ENCODE results near the gene CLTB.
"Not testable (repeated sequence)": the region's sequence is repeated elsewhere in the genome, so short reads cannot be mapped to it uniquely, and the experiment has no call there.

Gene CLTB

GRCh38 chr5:176446884-176447590 lies 30.7 kb upstream of the CLTB start:
- Histone ChIP-seq H3K9ac (ENCODE audit: low read depth in 1 of 2, low read length in 2 of 2) (peak overlapping the region; percentile 98 to 99), H3K4me3 (ENCODE audit: low read depth in 1 of 2, low read length in 2 of 2) (peak overlapping the region; percentile 98 to 100), H3K27ac (ENCODE audit: low read depth, low read length) (peak overlapping the region; percentile 92), H3K36me3 (ENCODE audit: control insufficient read depth in 1 of 2, insufficient read depth in 2 of 2, low read length in 2 of 2) (no peaks in the 10 kb centered on the region), H3K4me1 (ENCODE audit: control insufficient read depth in 1 of 2, insufficient read depth in 2 of 2, low read length in 2 of 2) (peaks cover 20 to 22% of the 10 kb centered on the region in 2 donors), H3K9me3 (ENCODE audit: control insufficient read depth in 1 of 2, low read length in 2 of 2) (no peaks in the 10 kb centered on the region), H3K27me3 (ENCODE audit: control insufficient read depth in 1 of 2, insufficient read depth in 2 of 2, low read length in 2 of 2) (no peaks in the 10 kb centered on the region)

- Histone ChIP-seq H3K36me3 (ENCODE audit: control insufficient read depth in 1 of 2, insufficient read depth in 2 of 2, low read length in 2 of 2) (no peaks in the 10 kb centered on the region), H3K27ac (ENCODE audit: low read depth, low read length) (no peak overlapping the region), H3K4me1 (ENCODE audit: control insufficient read depth in 1 of 2, insufficient read depth in 2 of 2, low read length in 2 of 2) (peaks cover 23 to 27% of the 10 kb centered on the region in 2 donors), H3K27me3 (ENCODE audit: control insufficient read depth in 1 of 2, insufficient read depth in 2 of 2, low read length in 2 of 2) (no peaks in the 10 kb centered on the region), H3K9me3 (ENCODE audit: control insufficient read depth in 1 of 2, low read length in 2 of 2) (no peaks in the 10 kb centered on the region), H3K4me3 (ENCODE audit: low read depth in 1 of 2, low read length in 2 of 2) (no peak overlapping the region), H3K9ac (ENCODE audit: low read depth in 1 of 2, low read length in 2 of 2) (no peak overlapping the region)
Measured at GRCh38 chr5:176446028-176446665, 29.8 kb upstream of the CLTB start.

GRCh38 chr5:176444742-176445141 lies 28.4 kb upstream of the CLTB start:
- Histone ChIP-seq H3K36me3 (ENCODE audit: control insufficient read depth in 1 of 2, insufficient read depth in 2 of 2, low read length in 2 of 2) (no peaks in the 10 kb centered on the region), H3K27me3 (ENCODE audit: control insufficient read depth in 1 of 2, insufficient read depth in 2 of 2, low read length in 2 of 2) (no peaks in the 10 kb centered on the region), H3K9ac (ENCODE audit: low read depth in 1 of 2, low read length in 2 of 2) (no peak overlapping the region), H3K4me1 (ENCODE audit: control insufficient read depth in 1 of 2, insufficient read depth in 2 of 2, low read length in 2 of 2) (peaks cover 24 to 26% of the 10 kb centered on the region in 2 donors), H3K4me3 (ENCODE audit: low read depth in 1 of 2, low read length in 2 of 2) (no peak overlapping the region), H3K9me3 (ENCODE audit: control insufficient read depth in 1 of 2, low read length in 2 of 2) (no peaks in the 10 kb centered on the region), H3K27ac (ENCODE audit: low read depth, low read length) (no peak overlapping the region)

GRCh38 chr5:176442911-176443310 lies 26.6 kb upstream of the CLTB start:
- not testable (repeated sequence) for H3K36me3 ChIP-seq (ENCODE audit: control insufficient read depth in 1 of 2, insufficient read depth in 2 of 2, low read length in 2 of 2); H3K27ac ChIP-seq (ENCODE audit: low read depth, low read length); H3K4me3 ChIP-seq (ENCODE audit: low read depth in 1 of 2, low read length in 2 of 2); H3K9ac ChIP-seq (ENCODE audit: low read depth in 1 of 2, low read length in 2 of 2); H3K9me3 ChIP-seq (ENCODE audit: control insufficient read depth in 1 of 2, low read length in 2 of 2); H3K27me3 ChIP-seq (ENCODE audit: control insufficient read depth in 1 of 2, insufficient read depth in 2 of 2, low read length in 2 of 2)
- H3K4me1 ChIP-seq (ENCODE audit: control insufficient read depth in 1 of 2, insufficient read depth in 2 of 2, low read length in 2 of 2), result peaks cover 14 to 16% of the 10 kb centered on the region in 2 donors

GRCh38 chr5:176441921-176442323 lies 25.6 kb upstream of the CLTB start:
- H3K36me3 ChIP-seq (ENCODE audit: control insufficient read depth in 1 of 2, insufficient read depth in 2 of 2, low read length in 2 of 2), result no peaks in the 10 kb centered on the region
- no peak overlapping the region for H3K9ac ChIP-seq (ENCODE audit: low read depth in 1 of 2, low read length in 2 of 2)
- no peak overlapping the region for H3K4me3 ChIP-seq (ENCODE audit: low read depth in 1 of 2, low read length in 2 of 2)
- no peaks in the 10 kb centered on the region for H3K9me3 ChIP-seq (ENCODE audit: control insufficient read depth in 1 of 2, low read length in 2 of 2)
- peaks cover 12% of the 10 kb centered on the region in 2 donors for H3K4me1 ChIP-seq (ENCODE audit: control insufficient read depth in 1 of 2, insufficient read depth in 2 of 2, low read length in 2 of 2)
- H3K27ac ChIP-seq (ENCODE audit: low read depth, low read length), result no peak overlapping the region
- H3K27me3 ChIP-seq (ENCODE audit: control insufficient read depth in 1 of 2, insufficient read depth in 2 of 2, low read length in 2 of 2), result no peaks in the 10 kb centered on the region

- H3K4me1 ChIP-seq (ENCODE audit: control insufficient read depth in 1 of 2, insufficient read depth in 2 of 2, low read length in 2 of 2), result peaks cover 9 to 10% of the 10 kb centered on the region in 2 donors
- no peak overlapping the region for H3K27ac ChIP-seq (ENCODE audit: low read depth, low read length)
- no peaks in the 10 kb centered on the region for H3K9me3 ChIP-seq (ENCODE audit: control insufficient read depth in 1 of 2, low read length in 2 of 2)
- H3K9ac ChIP-seq (ENCODE audit: low read depth in 1 of 2, low read length in 2 of 2), result no peak overlapping the region
- H3K4me3 ChIP-seq (ENCODE audit: low read depth in 1 of 2, low read length in 2 of 2), result no peak overlapping the region
- no peaks in the 10 kb centered on the region for H3K36me3 ChIP-seq (ENCODE audit: control insufficient read depth in 1 of 2, insufficient read depth in 2 of 2, low read length in 2 of 2)
- H3K27me3 ChIP-seq (ENCODE audit: control insufficient read depth in 1 of 2, insufficient read depth in 2 of 2, low read length in 2 of 2), result no peaks in the 10 kb centered on the region
Measured at GRCh38 chr5:176440927-176441706, 24.8 kb upstream of the CLTB start.

DNA sequence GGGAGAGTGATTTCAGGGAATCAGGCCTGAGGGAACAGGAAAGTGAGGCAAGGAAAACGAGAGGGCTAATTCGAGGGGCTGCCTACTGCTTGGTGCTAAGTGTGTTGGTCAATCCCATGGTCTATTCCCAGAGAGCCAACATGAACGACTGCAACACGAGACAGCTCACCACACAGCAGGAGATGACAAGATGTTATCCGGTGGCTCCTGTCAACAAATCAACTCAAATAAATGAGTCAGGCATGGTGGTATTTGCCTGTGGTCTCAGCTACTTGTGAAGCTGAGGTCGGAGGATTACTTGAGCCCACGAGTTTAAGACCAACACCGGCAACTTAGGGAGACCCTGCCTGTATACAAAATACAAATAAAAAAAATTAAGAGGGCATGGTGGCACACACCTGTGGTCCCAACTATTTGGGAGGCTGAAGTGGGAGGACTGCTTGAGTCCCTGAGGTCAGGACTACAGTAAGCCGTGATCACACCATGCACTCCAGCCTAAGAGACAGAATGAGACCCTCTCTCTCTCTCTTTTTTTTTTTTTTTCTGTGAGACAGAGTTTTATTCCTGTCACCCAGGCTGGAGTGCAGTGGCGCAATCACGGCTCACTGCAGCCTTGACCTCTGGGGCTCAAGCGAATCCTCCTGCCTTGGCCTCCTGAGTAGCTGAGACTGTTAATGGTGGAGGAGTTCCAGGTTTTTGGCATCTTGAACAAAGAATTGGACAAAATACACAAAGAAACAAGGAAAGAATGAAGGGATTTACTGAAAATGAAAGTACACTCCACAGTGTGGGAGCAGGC lies 22.8 kb upstream of the CLTB start:
- Histone ChIP-seq H3K4me3 (ENCODE audit: low read depth in 1 of 2, low read length in 2 of 2) (no peak overlapping the region), H3K9me3 (ENCODE audit: control insufficient read depth in 1 of 2, low read length in 2 of 2) (no peaks in the 10 kb centered on the region), H3K27me3 (ENCODE audit: control insufficient read depth in 1 of 2, insufficient read depth in 2 of 2, low read length in 2 of 2) (no peaks in the 10 kb centered on the region), H3K27ac (ENCODE audit: low read depth, low read length) (no peak overlapping the region), H3K9ac (ENCODE audit: low read depth in 1 of 2, low read length in 2 of 2) (no peak overlapping the region), H3K36me3 (ENCODE audit: control insufficient read depth in 1 of 2, insufficient read depth in 2 of 2, low read length in 2 of 2) (no peaks in the 10 kb centered on the region), H3K4me1 (ENCODE audit: control insufficient read depth in 1 of 2, insufficient read depth in 2 of 2, low read length in 2 of 2) (peaks cover 9 to 10% of the 10 kb centered on the region in 2 donors)

- no peak overlapping the region for H3K9ac ChIP-seq (ENCODE audit: low read depth in 1 of 2, low read length in 2 of 2)
- H3K9me3 ChIP-seq (ENCODE audit: control insufficient read depth in 1 of 2, low read length in 2 of 2), result no peaks in the 10 kb centered on the region
- peaks cover 4 to 9% of the 10 kb centered on the region in 2 donors for H3K4me1 ChIP-seq (ENCODE audit: control insufficient read depth in 1 of 2, insufficient read depth in 2 of 2, low read length in 2 of 2)
- no peaks in the 10 kb centered on the region for H3K36me3 ChIP-seq (ENCODE audit: control insufficient read depth in 1 of 2, insufficient read depth in 2 of 2, low read length in 2 of 2)
- H3K27me3 ChIP-seq (ENCODE audit: control insufficient read depth in 1 of 2, insufficient read depth in 2 of 2, low read length in 2 of 2), result no peaks in the 10 kb centered on the region
- no peak overlapping the region for H3K27ac ChIP-seq (ENCODE audit: low read depth, low read length)
- peak overlapping the region in 1 of 2 donors; percentile 48 for H3K4me3 ChIP-seq (ENCODE audit: low read depth in 1 of 2, low read length in 2 of 2)
Measured at GRCh38 chr5:176436656-176437055, 20.3 kb upstream of the CLTB start.

DNA sequence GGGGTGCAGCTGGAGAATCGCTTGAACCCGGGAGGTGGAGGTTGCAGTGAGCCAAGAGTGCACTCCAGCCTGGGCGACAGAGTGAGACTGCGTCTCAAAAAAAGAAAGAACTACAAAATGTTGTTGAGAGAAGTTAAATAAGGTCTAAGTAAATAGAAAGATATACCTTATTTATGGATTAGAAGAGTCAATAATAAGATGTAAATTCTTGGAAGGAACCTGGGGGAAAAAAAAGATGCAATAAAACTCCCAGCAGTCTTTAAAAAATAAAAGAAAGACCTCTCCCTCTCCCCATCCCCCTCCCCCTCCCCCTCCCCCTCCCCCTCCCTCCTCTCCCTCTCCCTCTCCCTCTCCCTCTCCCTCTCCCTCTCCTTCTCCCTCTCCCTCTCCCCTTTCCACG lies 16.4 kb upstream of the CLTB start:
- Histone ChIP-seq H3K36me3 (ENCODE audit: control insufficient read depth in 1 of 2, insufficient read depth in 2 of 2, low read length in 2 of 2) (no peaks in the 10 kb centered on the region), H3K9ac (ENCODE audit: low read depth in 1 of 2, low read length in 2 of 2) (no peak overlapping the region), H3K27ac (ENCODE audit: low read depth, low read length) (no peak overlapping the region), H3K27me3 (ENCODE audit: control insufficient read depth in 1 of 2, insufficient read depth in 2 of 2, low read length in 2 of 2) (no peaks in the 10 kb centered on the region), H3K4me1 (ENCODE audit: control insufficient read depth in 1 of 2, insufficient read depth in 2 of 2, low read length in 2 of 2) (no peaks in the 10 kb centered on the region), H3K9me3 (ENCODE audit: control insufficient read depth in 1 of 2, low read length in 2 of 2) (no peaks in the 10 kb centered on the region), H3K4me3 (ENCODE audit: low read depth in 1 of 2, low read length in 2 of 2) (no peak overlapping the region)

Data from duodenal mucosa (tissue), 2 donors.